SU-DHL-6 (cell line): Measurements from ENCODE around the gene CCDC30.

Experiments used
- CTCF ChIP-seq: fragments of 200-600 bp; sonication (generic); IDR thresholded peaks from one replicate; pipeline ENCODE4 v1.5.1; 2017; ENCODE audit warnings: antibody characterized with exemption, mild to moderate bottlenecking, low read length, moderate library complexity; ENCODE audit not compliant: insufficient read depth, poor library complexity, severe bottlenecking
- EZH2phosphoT487 ChIP-seq: fragments of 200-600 bp; sonication (generic), shearing (Covaris generic); conservative IDR thresholded peaks from 2 replicates; pipeline ENCODE4 v1.6.1; 2018; ENCODE audit warnings: mild to moderate bottlenecking, antibody characterized with exemption, low read length, moderate library complexity, mixed read lengths

GRCh38 chr1:42557230-42557851 lies 94.3 kb downstream of the CCDC30 start:
- TF ChIP-seq CTCF (no peak), EZH2phosphoT487 (no peak)
